HG03460 (cell line): ENCODE measurements around the gene DHX15.

Experiments
- ATAC-seq: cut with Tn5 transposase; IDR thresholded peaks from one replicate; pipeline ENCODE4 v1.9.1; 2021; ENCODE audit not compliant: unreplicated experiment

DHX15 gene

GRCh38 chr4:24495388-24495787, 89.0 kb downstream of the DHX15 start:
- ATAC-seq = no peak

- no peak for ATAC-seq
Observed at GRCh38 chr4:24489870-24490269, 94.5 kb downstream of the DHX15 start.

DNA sequence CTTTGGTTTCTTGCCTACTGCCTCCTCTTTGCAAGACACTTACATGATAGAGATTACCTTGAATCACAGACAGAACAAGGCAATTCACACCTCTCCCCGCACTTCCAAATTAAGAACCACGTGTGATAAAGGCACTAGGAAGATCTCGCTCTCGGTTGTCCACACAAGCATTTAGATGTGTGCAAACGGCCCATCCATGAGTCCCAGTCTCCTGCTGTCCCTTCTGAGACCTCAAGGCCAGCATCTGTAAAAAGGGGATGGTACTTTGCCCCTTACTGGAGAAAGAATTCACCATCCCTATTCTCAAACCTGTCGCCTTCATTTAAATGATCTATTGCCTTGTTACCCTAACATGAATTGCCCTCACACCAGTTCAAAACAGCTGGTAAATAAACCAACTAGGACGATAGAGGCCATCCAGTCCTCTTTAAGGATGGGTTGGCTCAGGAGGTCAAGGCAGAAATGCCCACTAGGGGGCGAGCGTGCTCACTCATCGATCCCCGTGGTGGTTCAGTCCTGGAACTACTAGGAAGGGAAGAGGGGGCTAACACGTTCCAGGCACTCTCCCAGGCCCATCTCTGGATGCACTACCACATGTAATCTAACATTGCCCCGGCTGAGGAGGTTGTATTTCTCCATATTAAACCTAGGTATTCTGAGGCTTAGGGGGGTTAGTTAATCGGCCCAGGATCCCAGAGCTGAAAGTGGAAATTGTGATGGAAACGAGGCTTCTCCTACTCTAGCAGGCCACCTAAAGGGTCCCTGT, 95.8 kb downstream of the DHX15 start:
- ATAC-seq = peak; percentile 91

DNA sequence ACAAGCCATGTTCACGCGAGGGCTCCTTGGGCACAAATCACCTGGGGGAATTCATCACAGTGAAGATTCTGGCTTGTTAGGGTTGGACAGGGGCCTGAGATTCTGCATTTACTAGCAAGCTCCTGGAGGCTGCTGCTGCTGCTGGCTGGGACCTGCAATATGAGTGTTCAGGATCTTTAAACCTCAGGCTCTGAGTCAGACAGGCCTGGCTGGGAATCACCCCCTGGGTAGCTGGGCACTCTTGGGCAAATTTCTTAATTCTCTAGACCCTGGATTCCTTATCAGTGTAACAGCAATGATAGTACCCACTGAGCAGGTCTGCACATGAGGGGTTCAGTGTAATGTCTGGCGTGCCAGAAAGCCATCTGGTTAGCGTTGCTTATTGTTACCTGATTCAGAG, 101.5 kb downstream of the DHX15 start:
- ATAC-seq = no peak

DNA sequence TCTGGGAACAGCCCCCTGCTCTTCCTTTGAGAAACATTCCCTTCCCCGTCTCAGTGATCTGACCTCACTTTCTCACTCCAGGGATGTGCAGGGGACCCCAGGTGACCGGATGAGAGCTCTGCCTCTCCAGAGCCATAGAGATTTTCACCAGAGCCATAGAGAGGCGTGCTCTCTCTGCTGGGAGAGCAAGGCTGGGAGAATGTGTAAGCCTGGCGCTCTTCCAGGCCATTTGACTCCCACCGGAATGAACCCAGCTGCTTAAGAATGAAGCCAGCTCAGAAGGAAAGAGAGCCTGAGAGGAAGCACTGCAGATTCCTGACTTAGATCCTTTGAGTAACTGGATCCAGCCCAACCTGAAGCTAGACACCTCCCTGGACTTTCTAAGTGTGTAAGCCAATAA, 106.4 kb downstream of the DHX15 start:
- no peak for ATAC-seq
